Measurements from ENCODE around the gene YAE1.

GRCh38 chr7:39603924-39604323 is 37.7 kb downstream of the YAE1 start:
- no peak for TF ChIP-seq CTCF (IDR thresholded peaks at IDR 0.05; ENCODE audit: borderline replicate concordance, extremely low read depth, low read length, poor library complexity, severe bottlenecking)
- no peak for TF ChIP-seq EZH2 (IDR thresholded peaks at IDR 0.05; ENCODE audit: borderline replicate concordance, low read depth, low read length, severe bottlenecking)

Data from DND-41 (cell line).